Stomach (tissue), 9 donors: ENCODE measurements around the gene CACNA2D4. TPM values are rescaled to one million over a fixed set of nuclear protein-coding genes. Genes with fewer than 3 reads are reported as not detected.

Experiments used
- DNase-seq, 2 donors: peaks; one replicate each; pipeline versions ENCODE4 v3.0.0 to v3.0.0-alpha.2; 2013 to 2019
- H3K27ac ChIP-seq, 5 donors: fragments of 200-600 bp in 4 of 5; sonication (generic) in 4 of 5; one replicate each; pipeline ENCODE4 v1.5.1; 2013 to 2019; ENCODE audit warnings: mild to moderate bottlenecking in 1 of 5, moderate library complexity in 1 of 5
- H3K27me3 ChIP-seq, 3 donors: fragments of 200-600 bp; sonication (generic); one replicate each; pipeline ENCODE4 v1.5.1; 2017 to 2019; ENCODE audit warnings: mixed run types in 1 of 3
- H3K36me3 ChIP-seq, 4 donors: fragments of 200-600 bp; sonication (generic); 1 replicate in 3 of 4; 2 replicates in 1 of 4; pipeline ENCODE4 v1.5.1; 2016 to 2019
- H3K4me1 ChIP-seq, 4 donors: fragments of 200-600 bp; sonication (generic); one replicate each; pipeline ENCODE4 v1.5.1; 2016 to 2019
- H3K4me3 ChIP-seq, 4 donors: fragments of 200-600 bp; sonication (generic) in 3 of 4; one replicate each; pipeline ENCODE4 v1.5.1; 2016 to 2019; ENCODE audit warnings: mild to moderate bottlenecking in 1 of 4
- H3K9me3 ChIP-seq, 4 donors: fragments of 200-600 bp; sonication (generic); one replicate each; pipeline ENCODE4 v1.5.1; 2016 to 2019
- EP300 ChIP-seq: sonication (generic); formaldehyde crosslinking; IDR thresholded peaks from one replicate; pipeline ENCODE4 v1.6.1; 2017; ENCODE audit warnings: antibody characterized with exemption
- POLR2A ChIP-seq, 4 donors: fragments of 450-650 bp; IDR thresholded peaks; one replicate each; pipeline ENCODE4 v1.6.1; 2016; ENCODE audit warnings: antibody characterized with exemption in 4 of 4, control low read depth in 2 of 4, mild to moderate bottlenecking in 1 of 4, moderate library complexity in 1 of 4
- POLR2AphosphoS5 ChIP-seq, 3 donors: sonication (generic); formaldehyde crosslinking; IDR thresholded peaks; one replicate each; pipeline ENCODE4 v1.6.1; 2016; ENCODE audit warnings: antibody characterized with exemption in 3 of 3
- WGBS, 5 donors: extraction: QIAGEN DNeasy Blood & Tissue Kit in 3 of 5; methylation state at CpG; one replicate each; pipeline versions ENCODE4 v1.1.5 to v1.1.7; 2013 to 2018; 5-methylcytosine and 5-hydroxymethylcytosine counted together
- intact Hi-C: fragments of 100-400 bp; cut with DNase I; formaldehyde crosslinking; loops from one replicate; pipeline ENCODE4 v1.15.1; 2023; ENCODE audit warnings: low total_unique reads
- polyA plus RNA-seq, 3 donors: library from polyadenylated mRNA; stranded (reverse); fragments of 200-250 nt; gene quantifications; one replicate each; pipeline ENCODE4 v1.2.3, GENCODE V29; 2013
- total RNA-seq, 5 donors: library from RNA; depleted of rRNA; stranded (reverse); fragments of >200 nt; gene quantifications; one replicate each; pipeline versions ENCODE4 v1.1.0 to v1.2.3, GENCODE V29; 2014 to 2016
- TF ChIP-seq, protein P1 (sequence below), 7 experiments: fragments of 450-650 bp in 4 of 7; fragments of 200-600 bp in 3 of 7; sonication (generic) in 3 of 7; IDR thresholded peaks; one replicate each; pipeline ENCODE4 v1.5.1; 2016 to 2019; ENCODE audit warnings: antibody characterized with exemption in 7 of 7, control low read depth in 2 of 7, mild to moderate bottlenecking in 1 of 7
- donor health status: healthy with polysubstance abuse.
- donor health status: Bipolar disorder and iron deficiency.
- donor health status: healthy.

The CACNA2D4 gene
- total and polyA plus RNA-seq, 8 donors, result 0.58 to 3.5 (median 1.8) TPM; not detected in 1

DNA sequence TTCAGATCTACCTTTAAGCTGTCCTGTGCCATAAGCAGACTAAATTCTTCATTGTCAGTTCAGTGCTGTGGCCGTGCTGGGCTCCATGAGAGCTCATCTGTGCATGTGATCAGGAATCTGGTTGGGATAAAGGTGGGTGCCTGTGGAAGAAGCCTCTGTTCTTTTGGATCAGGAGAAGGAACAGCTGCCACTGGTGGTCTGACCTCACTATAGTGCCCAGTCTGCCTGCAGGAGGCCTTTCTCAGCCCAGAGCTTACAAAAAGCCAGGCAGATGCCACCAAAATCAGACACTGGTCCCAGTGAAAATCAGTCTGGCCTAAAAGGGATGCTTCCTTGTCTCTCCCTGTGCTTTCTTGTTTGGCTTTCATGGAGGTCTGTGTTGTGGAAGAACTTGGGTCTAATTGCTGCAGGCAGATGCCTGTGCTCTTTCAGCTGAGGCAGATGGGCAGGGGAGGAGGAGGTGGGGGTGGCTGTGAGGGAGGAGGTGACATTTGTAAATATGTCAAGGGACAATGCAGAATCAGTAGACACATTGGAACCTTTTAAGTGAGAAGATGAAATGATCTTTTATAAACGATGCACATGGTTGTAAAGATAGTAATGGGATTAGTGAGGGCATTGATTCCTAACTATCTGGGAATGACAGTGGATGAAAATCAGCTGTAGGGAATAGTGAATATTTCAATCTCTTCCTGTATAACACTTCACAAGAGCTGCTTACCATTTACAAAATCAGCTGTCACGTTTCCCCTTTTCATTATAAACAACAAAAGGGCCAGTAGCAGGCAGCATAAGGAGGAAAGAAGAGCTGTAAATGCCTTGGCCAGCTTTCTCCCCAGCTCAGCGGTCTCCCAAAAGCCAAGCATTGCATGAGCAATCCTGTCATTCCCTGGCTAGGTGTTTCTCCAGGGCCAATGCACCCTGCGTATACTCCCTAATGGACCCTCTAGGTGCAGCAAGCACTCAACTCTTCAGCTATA, 44.6 kb downstream of the CACNA2D4 start:
- TF ChIP-seq, protein P1, sequence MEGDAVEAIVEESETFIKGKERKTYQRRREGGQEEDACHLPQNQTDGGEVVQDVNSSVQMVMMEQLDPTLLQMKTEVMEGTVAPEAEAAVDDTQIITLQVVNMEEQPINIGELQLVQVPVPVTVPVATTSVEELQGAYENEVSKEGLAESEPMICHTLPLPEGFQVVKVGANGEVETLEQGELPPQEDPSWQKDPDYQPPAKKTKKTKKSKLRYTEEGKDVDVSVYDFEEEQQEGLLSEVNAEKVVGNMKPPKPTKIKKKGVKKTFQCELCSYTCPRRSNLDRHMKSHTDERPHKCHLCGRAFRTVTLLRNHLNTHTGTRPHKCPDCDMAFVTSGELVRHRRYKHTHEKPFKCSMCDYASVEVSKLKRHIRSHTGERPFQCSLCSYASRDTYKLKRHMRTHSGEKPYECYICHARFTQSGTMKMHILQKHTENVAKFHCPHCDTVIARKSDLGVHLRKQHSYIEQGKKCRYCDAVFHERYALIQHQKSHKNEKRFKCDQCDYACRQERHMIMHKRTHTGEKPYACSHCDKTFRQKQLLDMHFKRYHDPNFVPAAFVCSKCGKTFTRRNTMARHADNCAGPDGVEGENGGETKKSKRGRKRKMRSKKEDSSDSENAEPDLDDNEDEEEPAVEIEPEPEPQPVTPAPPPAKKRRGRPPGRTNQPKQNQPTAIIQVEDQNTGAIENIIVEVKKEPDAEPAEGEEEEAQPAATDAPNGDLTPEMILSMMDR (IDR thresholded peaks at IDR 0.05), result no peak

DNA sequence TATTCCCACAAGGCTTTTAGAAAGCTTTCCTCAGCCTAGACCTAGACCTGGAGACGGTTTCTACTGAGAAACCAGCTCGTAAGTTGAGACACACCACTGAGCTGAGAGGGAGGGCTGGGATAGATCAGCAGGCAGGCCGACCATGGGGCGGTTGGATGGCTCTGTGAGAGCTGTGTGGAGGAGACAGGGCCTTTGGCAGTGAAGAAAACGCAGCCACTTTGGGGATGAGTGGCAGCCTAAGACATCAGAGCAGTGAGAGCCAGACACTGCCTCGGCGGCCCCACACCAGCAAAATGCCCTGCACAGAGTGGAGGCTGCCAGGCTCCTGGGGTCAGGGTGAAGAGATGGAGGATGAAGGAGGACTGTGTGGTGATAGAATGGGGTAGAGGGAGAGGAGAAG, 46.0 kb downstream of the CACNA2D4 start:
- H3K9me3 ChIP-seq, result peaks cover 0 to 4% (median 0%) of the 10 kb centered on the region in 4 donors
- intact Hi-C loops, result no loop called here
- no peak for DNase-seq
- no peak overlapping the region for H3K4me3 ChIP-seq
- H3K27ac ChIP-seq, result no peak overlapping the region
- no peak for TF ChIP-seq EP300
- no peak for TF ChIP-seq POLR2A (IDR thresholded peaks at IDR 0.05)
- TF ChIP-seq, protein P1 (IDR thresholded peaks at IDR 0.05), result no peak
- no peak for TF ChIP-seq POLR2AphosphoS5 (IDR thresholded peaks at IDR 0.05)
- H3K4me1 ChIP-seq, result no peaks in the 10 kb centered on the region
- H3K36me3 ChIP-seq, result no peaks in the 10 kb centered on the region
- WGBS, 5 donors, result 80 to 95% (median 90%) methylated on average over 7 of the region's 7 CpGs
- peaks cover 0 to 9% (median 0%) of the 10 kb centered on the region in 3 donors for H3K27me3 ChIP-seq

More for the DNA sequence above, 44.6 kb downstream of the CACNA2D4 start:
- intact Hi-C loops, result no loop called here
- 64 to 73% (median 66%) methylated on average over 4 to 5 of the region's 5 CpGs for WGBS, 5 donors
- Histone ChIP-seq H3K27me3 (peaks cover 0 to 9% (median 0%) of the 10 kb centered on the region in 3 donors), H3K36me3 (no peaks in the 10 kb centered on the region), H3K4me3 (no peak overlapping the region), H3K4me1 (no peaks in the 10 kb centered on the region), H3K9me3 (no peaks in the 10 kb centered on the region), H3K27ac (no peak overlapping the region)
- no peak for DNase-seq

DNA sequence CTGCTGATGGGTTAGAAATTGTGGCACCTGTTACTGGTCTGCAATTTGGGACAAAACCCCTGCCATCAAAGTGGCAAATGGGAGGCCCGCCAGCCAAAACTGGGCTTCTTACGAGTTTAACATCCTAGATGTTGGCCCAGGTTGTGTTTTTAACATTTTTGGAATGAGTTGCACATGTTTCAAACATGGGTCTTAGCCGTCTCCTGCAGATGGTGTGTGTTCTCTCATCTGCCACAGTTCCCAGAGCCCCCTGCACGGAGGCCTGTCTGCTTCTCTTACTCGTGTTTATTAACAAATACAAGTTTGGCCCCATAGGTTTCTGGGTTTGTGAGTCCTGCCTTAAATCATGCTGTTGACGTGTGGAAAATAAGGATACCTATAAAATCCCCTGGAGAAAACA, 46.5 kb downstream of the CACNA2D4 start:
- DNase-seq, result no peak
- H3K27ac ChIP-seq, result no peak overlapping the region
- TF ChIP-seq EP300, result no peak
- no peak for TF ChIP-seq POLR2A (IDR thresholded peaks at IDR 0.05)
- TF ChIP-seq, protein P1 (IDR thresholded peaks at IDR 0.05), result no peak
- TF ChIP-seq POLR2AphosphoS5 (IDR thresholded peaks at IDR 0.05), result no peak
- no peaks in the 10 kb centered on the region for H3K4me1 ChIP-seq
- no peaks in the 10 kb centered on the region for H3K36me3 ChIP-seq
- intact Hi-C loops, result no loop called here
- peaks cover 0 to 4% (median 0%) of the 10 kb centered on the region in 4 donors for H3K9me3 ChIP-seq
- no peak overlapping the region for H3K4me3 ChIP-seq
- WGBS, 5 donors, result 68 to 85% (median 81%) methylated on average over 6 of the region's 6 CpGs
- H3K27me3 ChIP-seq, result peaks cover 0 to 10% (median 0%) of the 10 kb centered on the region in 3 donors

DNA sequence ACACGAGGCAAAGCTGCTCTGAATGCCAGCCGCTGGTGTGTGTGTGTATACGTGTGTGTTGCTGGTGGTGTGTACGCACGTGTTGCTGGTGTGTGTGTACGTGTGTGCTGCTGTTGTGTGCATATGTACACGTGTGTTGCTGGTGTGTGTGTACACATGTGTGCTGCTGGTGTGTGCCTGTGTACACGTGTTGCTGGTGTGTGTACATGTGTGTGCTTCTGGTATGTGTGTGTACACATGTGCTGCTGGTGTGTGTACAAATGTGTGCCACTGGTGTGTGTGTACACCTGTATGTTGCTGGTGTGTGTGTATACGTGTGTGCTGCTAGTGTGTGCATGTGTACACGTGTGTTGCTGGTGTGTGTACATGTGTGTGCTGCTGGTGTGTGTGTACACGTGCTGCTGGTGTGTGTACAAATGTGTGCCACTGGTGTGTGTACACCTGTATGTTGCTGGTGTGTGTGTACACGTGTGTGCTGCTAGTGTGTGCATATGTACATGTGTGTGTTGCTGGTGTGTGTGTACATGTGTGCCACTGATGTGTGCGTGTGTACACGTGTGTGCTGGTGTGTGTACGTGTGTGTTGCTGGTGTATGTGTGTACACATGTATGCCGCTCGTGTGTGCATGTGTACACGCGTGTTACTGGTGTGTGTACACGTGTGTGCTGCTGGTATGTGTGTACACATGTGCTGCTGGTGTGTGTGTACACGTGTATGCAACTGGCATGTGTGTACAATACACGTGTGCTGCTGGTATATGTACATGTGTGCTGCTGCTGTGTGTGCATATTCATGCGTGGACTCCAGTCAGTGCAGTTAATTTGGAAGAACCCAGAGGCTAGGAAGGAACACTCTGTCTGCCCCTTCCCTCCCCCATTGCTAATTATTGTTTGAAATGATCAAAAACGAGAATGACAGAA, 47.2 kb downstream of the CACNA2D4 start:
- peaks cover 0 to 17% (median 0%) of the 10 kb centered on the region in 3 donors for H3K27me3 ChIP-seq
- TF ChIP-seq, protein P1 (IDR thresholded peaks at IDR 0.05), result no peak
- no peak for TF ChIP-seq POLR2AphosphoS5 (IDR thresholded peaks at IDR 0.05)
- TF ChIP-seq EP300, result no peak
- peaks cover 0 to 4% (median 0%) of the 10 kb centered on the region in 4 donors for H3K9me3 ChIP-seq
- intact Hi-C loops, result no loop called here
- no peak for DNase-seq
- 85 to 90% (median 89%) methylated on average over 24 of the region's 24 CpGs for WGBS, 5 donors
- H3K36me3 ChIP-seq, result no peaks in the 10 kb centered on the region
- no peak overlapping the region for H3K4me3 ChIP-seq
- no peaks in the 10 kb centered on the region for H3K4me1 ChIP-seq
- H3K27ac ChIP-seq, result no peak overlapping the region
